NCI-H2107 treated with DMSO at 0.1 percent for 48 hours (cell line): ENCODE results near the gene LRIG1.
"Not testable (repeated sequence)": the region's sequence is repeated elsewhere in the genome, so short reads cannot be mapped to it uniquely, and the experiment has no call there.

Source experiments
- DNase-seq: peaks from one replicate; lab custom pipeline; 2025; ENCODE audit not compliant: unreplicated experiment; lab: John Stamatoyannopoulos, UW

Gene LRIG1

DNA sequence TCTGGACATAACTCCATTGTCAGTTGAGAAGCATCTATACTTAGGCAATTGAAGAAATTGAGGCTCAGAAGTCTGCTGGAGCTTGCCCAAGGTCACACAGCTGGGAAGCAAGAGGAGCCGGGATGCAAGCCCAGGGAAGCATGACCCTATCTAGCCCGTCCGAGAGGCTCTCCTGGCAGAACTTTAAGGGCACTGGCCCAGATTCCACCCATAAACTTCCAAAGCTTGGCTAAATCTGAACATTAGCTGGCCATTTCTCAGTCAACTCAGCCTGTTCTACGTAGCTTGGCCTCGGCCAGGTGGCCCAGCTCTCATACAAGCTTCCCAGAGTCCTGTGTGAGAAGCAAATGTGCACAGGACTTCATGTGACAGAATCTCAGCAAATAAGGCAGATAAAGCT is 75.8 kb downstream of the LRIG1 start:
- no peak for DNase-seq

DNA sequence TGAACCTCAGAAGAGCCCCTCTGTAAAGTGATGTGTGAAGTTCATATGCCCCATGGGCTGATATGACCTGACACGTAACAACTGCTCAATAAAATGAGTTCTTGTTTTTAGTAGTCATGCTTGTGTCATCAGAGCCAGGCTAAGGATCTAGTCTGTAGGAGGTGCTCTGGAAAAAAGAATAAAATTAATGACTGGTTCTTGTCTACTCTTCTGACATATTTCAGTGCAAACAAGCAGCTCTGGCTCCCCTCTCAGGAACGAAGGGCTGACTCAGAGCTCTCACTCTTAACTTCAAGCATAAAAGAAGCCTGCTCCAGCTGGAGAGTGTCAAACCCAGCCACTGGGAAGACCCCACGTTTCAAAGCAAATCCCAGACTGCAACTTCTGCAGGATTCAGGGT is 77.0 kb downstream of the LRIG1 start:
- DNase-seq = no peak

DNA sequence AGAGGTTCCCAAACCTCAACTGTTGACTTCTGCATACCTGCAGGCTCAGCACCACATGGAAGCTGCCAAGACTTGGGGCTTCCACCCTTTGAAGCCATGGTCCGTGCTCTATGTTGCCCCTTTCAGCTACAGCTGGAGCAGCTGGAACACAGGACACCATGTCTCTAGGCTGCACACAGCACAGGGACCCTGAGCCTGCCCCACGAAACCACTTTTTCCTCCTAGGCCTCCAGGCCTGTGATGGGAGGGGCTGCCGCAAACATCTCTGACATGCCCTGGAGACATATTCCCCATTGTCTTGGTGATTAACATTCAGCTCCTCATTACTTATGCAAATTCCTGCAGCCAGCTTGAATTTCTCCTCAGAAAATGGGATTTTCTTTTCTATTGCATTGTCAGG is 78.9 kb downstream of the LRIG1 start:
- DNase-seq = not testable (repeated sequence)

DNA sequence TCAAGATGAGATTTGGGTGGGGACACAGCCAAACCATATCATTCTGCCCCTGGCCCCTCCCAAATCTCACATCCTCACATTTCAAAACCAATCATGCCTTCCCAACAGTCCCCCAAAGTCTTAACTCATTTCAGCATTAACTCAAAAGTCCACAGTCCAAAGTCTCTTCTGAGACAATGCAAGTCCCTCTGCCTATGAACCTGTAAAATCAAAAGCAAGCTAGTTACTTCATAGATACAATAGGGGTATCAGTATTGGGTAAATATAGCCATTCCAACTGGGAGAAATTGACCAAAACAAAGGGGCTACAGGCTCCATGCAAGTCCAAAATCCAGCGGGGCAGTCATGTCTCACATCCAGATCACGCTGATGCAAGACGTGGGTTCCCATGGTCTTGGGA is 79.7 kb downstream of the LRIG1 start:
- not testable (repeated sequence) for DNase-seq

DNA sequence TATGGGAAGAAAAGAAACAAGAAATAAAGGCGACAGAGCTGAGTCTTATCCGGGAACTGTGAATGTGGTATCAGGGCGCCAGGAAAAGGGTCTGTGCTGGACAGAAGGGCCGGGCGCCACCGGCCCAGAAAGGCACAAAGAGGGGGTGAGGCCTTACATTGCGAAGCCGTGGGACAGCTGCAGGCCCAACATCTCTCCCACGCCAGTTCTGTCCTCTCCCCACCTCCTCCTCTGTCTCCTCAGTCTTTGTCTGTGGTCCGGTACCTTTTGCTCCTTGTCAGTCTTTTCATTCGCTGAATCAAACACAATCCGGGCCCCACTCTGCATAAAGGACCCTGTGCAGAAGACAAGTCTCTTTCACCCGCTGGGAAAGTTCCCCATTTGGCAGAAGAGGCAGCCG is 81.8 kb downstream of the LRIG1 start:
- no peak for DNase-seq

DNA sequence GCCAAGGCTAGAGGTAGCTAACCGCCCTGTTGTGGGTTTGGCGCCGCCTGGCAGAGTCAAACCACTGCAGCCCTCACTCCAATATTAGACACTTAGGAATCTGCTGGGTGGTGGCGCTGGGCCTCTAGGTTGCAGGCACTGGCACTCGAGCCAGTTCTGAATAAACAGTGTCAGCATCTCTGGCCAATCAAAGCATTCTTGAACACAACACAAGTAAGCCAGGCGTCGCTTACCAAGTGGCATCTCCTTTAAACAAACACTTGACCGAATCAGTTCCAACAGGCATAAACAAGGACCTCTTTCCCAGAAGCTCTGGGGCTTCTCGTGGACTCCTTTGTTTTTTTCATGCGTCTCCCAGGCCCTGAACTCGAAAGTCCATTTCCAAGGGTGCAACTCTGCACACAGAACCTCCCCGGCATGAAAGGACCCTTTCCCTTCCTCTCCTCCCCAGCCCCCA is 82.3 kb downstream of the LRIG1 start:
- DNase-seq = no peak

DNA sequence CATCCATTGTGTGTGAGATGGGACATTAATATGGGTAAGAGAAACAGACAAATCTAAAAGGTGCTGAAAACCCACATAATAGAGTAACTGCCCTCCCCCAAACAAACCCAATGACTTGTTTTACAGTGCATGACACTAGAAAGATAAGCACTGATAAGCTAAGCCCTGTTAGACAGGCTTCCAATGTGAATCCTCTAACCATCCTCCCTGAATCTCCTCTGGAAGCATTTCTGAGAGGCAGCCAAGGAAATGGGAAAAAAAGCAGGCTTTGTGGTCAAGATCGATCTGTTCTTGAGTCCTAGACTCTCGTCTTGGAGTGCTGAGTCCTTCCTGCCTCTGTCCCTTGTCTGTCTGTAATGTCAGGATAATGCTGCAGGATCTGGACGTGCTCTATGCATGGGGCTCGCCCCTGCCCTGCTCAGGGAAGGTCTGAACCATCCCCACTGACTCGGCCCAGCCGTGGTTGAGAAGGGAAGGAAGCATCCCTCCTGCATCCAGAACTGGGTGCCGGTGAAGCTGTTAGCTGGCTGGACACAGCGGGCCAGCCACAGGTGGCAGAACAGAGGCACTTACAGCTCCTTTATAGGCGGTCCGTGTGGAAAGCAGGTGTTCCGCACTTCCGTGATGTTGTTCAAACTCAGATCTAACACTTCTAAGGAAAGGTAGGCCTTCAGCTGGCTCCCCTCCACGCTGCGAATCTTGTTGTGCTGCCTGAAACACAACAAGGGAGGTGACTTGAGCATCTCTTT is 84.1 kb downstream of the LRIG1 start:
- no peak for DNase-seq

DNA sequence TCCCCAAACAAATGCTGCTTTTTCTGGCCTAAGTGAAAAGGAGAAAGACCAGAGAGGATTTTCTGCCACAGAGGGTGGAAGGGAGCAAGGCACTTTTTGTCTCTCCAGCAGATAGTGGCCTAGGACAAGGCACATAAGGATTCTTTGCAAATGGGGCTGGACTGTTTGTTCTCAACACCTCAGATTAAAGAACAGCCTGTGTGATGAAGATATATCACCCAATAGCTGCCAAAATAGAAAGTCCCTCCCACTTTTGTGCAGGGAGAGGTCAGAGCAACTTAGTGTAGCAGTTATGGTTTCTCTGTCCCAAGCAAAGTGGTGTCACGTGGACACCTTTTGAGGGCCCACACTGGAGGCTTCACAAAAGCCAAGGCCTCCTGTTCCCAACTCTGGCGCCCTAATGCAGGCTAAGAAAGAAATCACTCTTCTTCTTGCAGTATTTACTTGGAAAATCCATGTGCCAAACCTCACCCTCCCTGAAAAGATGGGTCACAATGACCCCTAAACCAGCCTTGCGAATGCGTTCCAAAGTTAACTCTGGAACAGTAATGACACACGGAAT is 84.9 kb downstream of the LRIG1 start:
- no peak for DNase-seq

DNA sequence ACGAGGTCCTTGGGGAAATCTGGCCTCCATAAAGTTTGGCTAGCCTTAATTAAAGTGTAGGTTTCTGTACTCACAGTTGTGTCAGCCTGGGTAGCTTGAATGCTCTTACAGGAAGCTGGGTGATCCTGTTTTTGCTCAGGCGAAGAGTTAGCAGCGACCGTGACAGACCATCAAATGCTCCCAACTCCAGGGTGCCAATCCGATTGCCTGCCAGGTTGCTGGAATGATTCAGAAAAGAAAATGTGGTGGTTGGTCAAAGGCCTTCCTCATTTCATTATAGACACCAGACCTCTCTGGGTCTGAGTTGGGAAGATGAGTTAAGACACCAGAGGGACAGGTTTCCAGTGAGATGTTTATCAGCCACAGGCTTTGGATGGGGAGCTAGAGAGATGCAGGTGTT is 86.0 kb downstream of the LRIG1 start:
- no peak for DNase-seq

DNA sequence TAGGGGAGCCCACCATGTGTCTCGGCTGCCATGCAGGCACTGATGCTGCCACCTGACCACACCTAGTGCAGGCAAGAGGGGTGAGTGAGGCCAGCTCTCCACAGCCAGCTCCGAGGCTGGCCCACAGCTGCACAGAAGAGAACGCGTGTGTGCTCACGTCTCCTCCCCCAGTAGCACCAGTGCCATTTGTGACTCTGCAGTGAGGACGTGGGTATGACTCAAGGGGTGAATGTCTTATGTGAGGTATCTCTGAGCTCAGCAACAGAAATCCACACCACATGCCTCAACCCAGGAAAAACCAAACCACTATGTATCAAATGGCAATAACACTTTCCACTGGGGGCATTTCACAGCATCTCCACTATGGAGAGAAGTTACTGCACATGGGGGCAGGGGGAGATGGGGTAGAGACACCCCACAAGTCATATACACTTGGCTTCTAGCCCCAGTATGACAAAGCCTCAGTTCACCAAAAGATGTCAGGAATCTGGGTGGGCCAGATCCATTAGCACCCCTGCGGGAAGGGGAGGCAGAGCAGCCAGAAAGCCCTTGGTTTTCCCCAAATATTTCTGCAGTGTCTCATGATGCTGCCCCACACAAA is 87.6 kb downstream of the LRIG1 start:
- no peak for DNase-seq

DNA sequence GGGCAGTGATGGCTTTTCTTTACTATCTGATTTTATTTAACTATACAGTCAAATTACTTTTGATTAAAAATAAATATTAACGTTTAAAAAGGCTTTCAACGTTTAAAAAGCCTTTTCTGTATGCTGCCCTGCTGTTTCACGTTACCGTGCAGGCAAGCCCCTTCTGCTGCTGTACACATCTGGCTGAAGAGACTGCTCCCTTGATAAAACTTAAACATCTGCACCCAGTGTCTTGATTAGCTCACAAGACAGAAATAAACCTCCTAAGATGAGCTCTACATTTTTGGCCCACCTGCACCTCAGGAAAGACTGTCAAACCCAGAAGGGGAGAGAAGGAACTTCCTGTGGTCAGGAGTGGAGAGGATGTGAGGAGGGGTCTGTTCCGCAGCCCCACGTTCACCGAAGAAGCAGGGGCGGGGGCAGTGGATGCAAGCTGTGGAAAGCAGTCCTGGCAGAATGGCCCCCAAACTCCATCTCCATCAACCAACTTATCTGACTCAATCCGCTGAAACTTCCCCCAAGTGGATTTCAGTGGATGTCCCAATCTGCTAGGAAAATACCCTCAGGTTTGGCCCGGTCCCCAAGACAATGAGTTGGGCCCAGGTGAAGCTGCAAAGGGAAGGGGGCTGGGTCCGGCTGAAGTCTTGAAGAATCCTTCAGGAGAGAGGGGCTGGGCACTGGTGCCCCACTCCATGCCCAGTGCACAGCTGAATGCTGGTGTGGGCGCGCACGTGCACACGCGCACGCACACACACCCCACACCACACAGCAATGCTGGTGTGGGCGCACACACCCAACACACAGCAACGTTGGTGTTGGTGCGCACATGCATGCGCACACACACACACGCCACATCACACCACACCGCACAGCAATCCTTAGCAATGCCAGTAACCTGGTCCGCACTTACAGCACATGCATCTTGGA is 88.6 kb downstream of the LRIG1 start:
- DNase-seq = no peak

DNA sequence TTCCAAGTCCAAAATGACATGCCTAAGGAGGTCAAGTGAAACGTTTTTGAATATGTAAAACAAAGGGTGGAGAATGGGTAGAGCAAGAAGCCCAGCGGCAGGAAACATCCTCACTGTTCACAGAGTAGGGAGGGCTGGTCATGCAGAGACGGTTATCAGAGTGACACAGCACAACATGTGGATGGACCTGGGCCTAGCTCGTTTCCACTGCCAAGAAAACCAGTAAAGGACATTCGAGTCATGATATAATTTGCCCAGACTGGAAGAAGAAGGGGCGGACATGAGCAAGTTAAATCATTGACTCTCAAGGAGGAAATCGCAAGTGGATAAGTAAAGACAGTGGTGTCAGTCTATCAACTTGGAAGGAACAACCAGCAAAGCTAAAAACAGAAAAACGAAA is 89.3 kb downstream of the LRIG1 start:
- no peak for DNase-seq

DNA sequence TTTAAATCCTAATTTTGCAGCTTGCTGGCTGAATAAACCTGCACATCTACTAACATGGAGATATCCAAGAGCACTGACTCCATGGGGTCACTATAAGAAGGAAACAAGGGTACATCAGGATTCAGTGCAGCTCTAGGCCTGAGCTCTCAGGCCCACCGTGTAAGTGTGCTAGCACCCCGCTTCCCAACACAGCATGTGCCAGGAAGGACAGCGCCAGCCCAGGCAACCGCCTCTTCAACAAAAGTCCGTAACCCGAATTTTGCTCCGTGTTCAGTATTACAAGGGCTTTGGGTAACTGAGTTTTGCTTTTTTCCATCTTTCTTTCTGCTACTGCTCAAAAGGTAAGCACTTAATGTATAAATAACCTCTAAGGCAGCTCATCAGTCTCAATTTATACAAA is 89.8 kb downstream of the LRIG1 start:
- DNase-seq = no peak

DNA sequence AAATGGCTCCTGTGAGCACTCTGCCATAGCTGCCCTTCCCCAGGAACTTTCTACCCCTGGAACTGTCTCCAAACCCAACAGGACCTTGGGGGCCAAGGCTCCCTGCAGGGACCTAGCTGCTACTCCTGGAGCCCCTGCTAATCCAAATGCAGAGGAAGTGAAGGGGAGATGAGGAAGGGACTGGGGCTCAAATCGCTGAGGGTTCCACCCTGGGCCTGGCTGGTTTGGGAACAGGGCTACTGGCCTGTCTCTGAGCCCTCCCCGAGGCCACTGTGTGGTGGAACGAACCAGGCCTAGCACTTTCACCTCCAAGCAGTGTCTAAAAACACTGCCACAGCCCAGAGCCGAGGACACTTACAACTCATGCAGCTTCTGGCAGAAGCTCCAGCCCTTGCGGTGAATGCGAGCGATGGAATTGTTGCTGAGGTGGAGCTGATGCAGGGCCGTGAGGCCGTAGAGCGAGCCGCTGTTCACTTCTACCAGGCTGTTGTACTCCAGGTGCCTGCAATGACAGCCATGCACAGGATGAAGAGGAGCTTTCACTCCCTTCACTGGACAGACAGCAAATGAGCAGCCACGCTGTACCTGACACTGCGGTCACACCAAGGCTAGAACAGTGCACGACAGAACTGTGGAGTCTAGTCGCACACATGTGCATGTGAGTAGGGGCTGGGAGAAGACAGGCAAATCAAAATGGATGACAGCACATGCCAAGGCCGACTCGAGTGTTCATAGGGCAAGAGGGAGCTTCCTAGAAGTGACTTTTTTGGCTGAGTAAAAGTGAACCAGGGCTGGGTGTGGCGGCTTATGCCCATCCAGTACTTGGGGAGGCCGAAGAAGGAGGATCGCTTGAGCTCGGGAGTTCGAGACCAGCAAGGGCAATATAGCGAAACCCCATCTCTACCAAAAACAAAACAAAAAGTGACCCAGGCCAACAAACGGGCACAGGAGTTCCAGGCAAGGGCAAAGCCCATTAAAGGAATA is 90.8 kb downstream of the LRIG1 start:
- no peak for DNase-seq

DNA sequence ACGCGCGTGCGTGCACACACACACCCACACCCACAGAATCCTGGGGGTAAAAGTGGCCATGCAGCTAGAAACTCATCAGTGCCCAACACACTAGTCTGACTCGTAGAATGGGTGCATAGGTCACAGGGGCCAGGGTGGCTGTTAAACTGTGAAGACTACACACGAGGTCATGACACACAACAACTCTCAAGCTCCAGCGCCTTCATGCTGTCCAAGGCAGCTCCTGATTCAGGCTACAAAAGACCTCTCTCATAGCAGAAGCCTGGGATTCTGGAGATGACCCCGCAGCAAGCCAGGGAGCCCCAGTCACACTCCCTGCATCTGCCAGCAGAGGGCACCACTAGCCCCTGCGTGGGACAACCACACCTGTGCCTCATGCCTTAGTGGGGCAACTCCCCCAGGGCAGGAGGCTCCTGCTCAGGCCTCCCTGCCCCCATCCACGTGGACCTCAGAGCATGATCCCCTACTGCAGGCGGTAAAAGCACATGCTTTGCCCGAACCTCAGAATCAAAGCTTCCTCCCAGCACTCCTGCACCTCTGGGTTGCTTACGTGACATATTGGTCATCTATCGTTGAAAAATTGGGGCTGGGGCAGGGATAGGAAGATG is 93.1 kb downstream of the LRIG1 start:
- DNase-seq = no peak

DNA sequence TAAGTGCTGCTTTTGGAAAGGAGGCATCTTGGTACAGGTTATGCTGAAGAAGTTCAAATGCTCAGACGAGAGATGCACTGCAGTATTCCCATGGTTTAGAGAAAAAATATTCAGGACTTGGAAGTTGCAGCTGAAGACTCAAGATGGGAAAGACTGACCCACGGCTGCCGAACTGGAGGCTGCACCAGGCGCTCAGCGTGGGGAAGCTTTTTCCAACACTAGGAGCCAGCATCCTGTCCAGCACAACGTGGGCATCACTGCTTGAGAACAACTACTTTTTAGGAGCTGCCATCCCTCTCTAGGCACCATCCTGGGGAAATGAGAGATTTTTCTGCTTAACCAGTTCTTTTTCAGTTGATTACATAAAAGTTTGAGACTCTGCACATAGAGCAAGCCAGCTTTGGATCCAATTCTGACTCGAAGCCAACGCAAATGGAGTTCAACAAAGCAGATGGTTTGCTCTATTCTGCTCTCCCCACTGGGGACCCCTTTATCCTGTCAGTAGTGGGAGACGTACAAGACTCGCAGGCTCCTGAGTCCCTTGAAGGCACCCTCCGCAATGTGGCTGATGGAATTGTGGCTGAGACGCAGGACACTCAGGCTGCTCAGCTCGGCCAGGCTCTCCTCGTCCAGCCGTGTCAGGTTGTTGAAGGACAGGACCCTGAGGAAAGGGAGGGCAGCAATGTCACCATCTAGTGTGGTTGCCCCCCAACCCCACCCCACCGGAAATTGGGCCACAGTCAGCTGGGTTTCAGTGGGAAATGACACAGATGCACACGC is 93.8 kb downstream of the LRIG1 start:
- no peak for DNase-seq

DNA sequence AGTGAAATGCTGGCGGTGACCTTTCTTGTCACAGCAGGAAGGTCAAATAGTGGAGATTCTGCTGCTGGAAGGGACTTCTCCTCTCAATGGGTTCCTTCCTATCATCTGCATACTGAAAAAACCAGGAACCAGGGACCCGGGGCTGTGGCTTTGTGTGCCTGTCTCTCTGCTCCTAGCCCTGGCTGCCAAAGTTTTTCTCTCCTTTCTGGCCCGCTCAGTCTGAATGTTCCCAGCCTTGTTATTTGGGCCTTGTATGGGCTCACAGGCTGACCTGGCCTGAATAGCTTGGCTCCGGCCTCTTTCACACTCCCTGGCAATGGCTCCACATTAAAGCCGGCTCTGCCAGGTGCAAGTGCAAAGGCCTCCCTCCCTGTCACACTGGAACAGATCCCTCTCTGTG is 94.7 kb downstream of the LRIG1 start:
- DNase-seq = no peak

DNA sequence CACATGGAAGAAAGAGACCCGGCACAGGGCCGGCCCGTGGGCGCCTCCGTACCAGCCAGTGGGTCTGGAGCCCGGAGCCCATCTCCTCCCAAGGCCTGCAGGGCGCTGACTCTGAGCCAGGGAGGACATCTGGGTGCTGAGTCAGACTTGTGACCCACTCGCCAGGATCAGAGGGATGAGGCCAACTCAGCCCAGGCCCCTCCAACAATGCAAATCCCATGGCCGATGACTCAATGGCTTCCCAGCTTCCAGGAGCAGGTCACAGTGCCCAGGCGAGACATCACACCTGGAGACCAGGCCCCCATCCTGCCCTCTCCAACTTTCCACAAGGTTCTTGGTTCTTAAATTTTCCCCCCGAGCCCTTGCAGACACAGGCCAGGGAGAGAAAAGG is 95.1 kb downstream of the LRIG1 start:
- DNase-seq = no peak
